H9 (cell line): ENCODE measurements around the gene ALDH9A1. TPM values are rescaled to one million over a fixed set of nuclear protein-coding genes. Genes with fewer than 3 reads are reported as not detected.

Experiments
- DNase-seq: peaks from one replicate; pipeline ENCODE4 v3.0.0-alpha.2; 2017
- H2AFZ ChIP-seq: one replicate; pipeline ENCODE4 v1.6.1; 2013; ENCODE audit warnings: mild to moderate bottlenecking, low read length, control low read depth, moderate library complexity
- H2AK5ac ChIP-seq: 2 replicates; pipeline ENCODE4 v1.6.1; 2013; ENCODE audit warnings: low read length, control low read depth, mixed read lengths; ENCODE audit not compliant: insufficient read length
- H2BK120ac ChIP-seq: one replicate; pipeline ENCODE4 v1.6.1; 2013; ENCODE audit warnings: low read depth, mild to moderate bottlenecking, low read length, control low read depth, inconsistent platforms; ENCODE audit not compliant: poor library complexity, severe bottlenecking
- H2BK12ac ChIP-seq: 2 replicates; pipeline ENCODE4 v1.6.1; 2013; ENCODE audit warnings: low read length, control low read depth, mixed read lengths, low read depth; ENCODE audit not compliant: insufficient read length
- H2BK15ac ChIP-seq: 2 replicates; pipeline ENCODE4 v1.6.1; 2013; ENCODE audit warnings: low read depth, low read length, control low read depth
- H2BK20ac ChIP-seq: one replicate; pipeline ENCODE4 v1.6.1; 2013; ENCODE audit warnings: low read depth, mild to moderate bottlenecking, low read length, control low read depth, inconsistent platforms; ENCODE audit not compliant: poor library complexity, severe bottlenecking
- H2BK5ac ChIP-seq: 2 replicates; pipeline ENCODE4 v1.6.1; 2013; ENCODE audit warnings: low read length, control low read depth, mixed read lengths; ENCODE audit not compliant: insufficient read length
- H3K14ac ChIP-seq: 2 replicates; pipeline ENCODE4 v1.6.1; 2013; ENCODE audit warnings: low read length, control low read depth; ENCODE audit not compliant: insufficient read depth
- H3K18ac ChIP-seq: 2 replicates; pipeline ENCODE4 v1.6.1; 2013; ENCODE audit warnings: low read depth, mild to moderate bottlenecking, mixed read lengths, low read length, control low read depth; ENCODE audit not compliant: insufficient read length
- H3K23ac ChIP-seq: 2 replicates; pipeline ENCODE4 v1.6.1; 2013; ENCODE audit warnings: low read length, control low read depth, mixed read lengths, low read depth; ENCODE audit not compliant: insufficient read length
- H3K23me2 ChIP-seq: 2 replicates; pipeline ENCODE4 v1.6.1; 2013; ENCODE audit warnings: low read depth, mild to moderate bottlenecking, mixed read lengths, low read length, control low read depth; ENCODE audit not compliant: insufficient read length, poor library complexity, severe bottlenecking
- H3K27ac ChIP-seq: 2 replicates; pipeline ENCODE4 v1.5.1; 2013; ENCODE audit warnings: low read length, control low read depth, mixed read lengths, low read depth; ENCODE audit not compliant: insufficient read length
- H3K27me3 ChIP-seq: 2 replicates; pipeline ENCODE4 v1.6.1; 2013; ENCODE audit warnings: low read length, control low read depth, inconsistent platforms; ENCODE audit not compliant: insufficient read depth
- H3K4ac ChIP-seq: 2 replicates; pipeline ENCODE4 v1.6.1; 2013; ENCODE audit warnings: low read depth, mild to moderate bottlenecking, control low read depth, inconsistent platforms, low read length, moderate library complexity
- H3K4me1 ChIP-seq: 2 replicates; pipeline ENCODE4 v1.6.1; 2013; ENCODE audit warnings: low read length, control low read depth, inconsistent platforms; ENCODE audit not compliant: insufficient read depth
- H3K4me2 ChIP-seq: 2 replicates; pipeline ENCODE4 v1.6.1; 2013; ENCODE audit warnings: low read length, control low read depth, mixed read lengths; ENCODE audit not compliant: insufficient read length, insufficient read depth
- H3K56ac ChIP-seq: 2 replicates; pipeline ENCODE4 v1.6.1; 2013; ENCODE audit warnings: low read depth, mild to moderate bottlenecking, mixed read lengths, low read length, control low read depth; ENCODE audit not compliant: insufficient read length
- H3K79me1 ChIP-seq: 2 replicates; pipeline ENCODE4 v1.6.1; 2013; ENCODE audit warnings: low read depth, mild to moderate bottlenecking, moderate library complexity, low read length, control low read depth, inconsistent platforms; ENCODE audit not compliant: insufficient read depth, poor library complexity, severe bottlenecking
- H3K79me2 ChIP-seq: 2 replicates; pipeline ENCODE4 v1.6.1; 2013; ENCODE audit warnings: low read length, control low read depth, inconsistent platforms; ENCODE audit not compliant: insufficient read depth
- H3K9ac ChIP-seq: 2 replicates; pipeline ENCODE4 v1.6.1; 2013; ENCODE audit warnings: low read length, control low read depth, mixed read lengths; ENCODE audit not compliant: insufficient read length; ENCODE audit errors: extremely low read depth
- H3K9me3 ChIP-seq: one replicate; pipeline ENCODE4 v1.6.1; 2013; ENCODE audit warnings: low read depth, low read length, inconsistent platforms; ENCODE audit not compliant: control insufficient read depth
- H3T11ph ChIP-seq: one replicate; pipeline ENCODE4 v1.6.1; 2013; ENCODE audit warnings: mild to moderate bottlenecking, low read length, control low read depth, inconsistent platforms
- H4K20me1 ChIP-seq: one replicate; pipeline ENCODE4 v1.6.1; 2013; ENCODE audit not compliant: control insufficient read depth, insufficient read length, insufficient read depth
- H4K5ac ChIP-seq: 2 replicates; pipeline ENCODE4 v1.6.1; 2013; ENCODE audit warnings: low read depth, mild to moderate bottlenecking, mixed read lengths, low read length, control low read depth; ENCODE audit not compliant: insufficient read length
- H4K8ac ChIP-seq: replicated peaks from 2 replicates; pipeline ENCODE4 v1.6.1; 2013; ENCODE audit warnings: low read length, control low read depth, mixed read lengths, low read depth; ENCODE audit not compliant: insufficient read length
- H4K91ac ChIP-seq: 2 replicates; pipeline ENCODE4 v1.6.1; 2013; ENCODE audit warnings: low read depth, mild to moderate bottlenecking, moderate library complexity, mixed read lengths, low read length, control low read depth; ENCODE audit not compliant: insufficient read length
- H3K27ac Mint-ChIP-seq, 3 experiments: 2 replicates in 2 of 3; 3 replicates in 1 of 3; pipeline ENCODE4 v1.8.0; 2020 to 2021; ENCODE audit warnings: mixed read lengths in 3 of 3, mild to moderate bottlenecking in 1 of 3, moderate library complexity in 1 of 3
- H3K27me3 Mint-ChIP-seq: 2 replicates; pipeline ENCODE4 v1.8.0; 2021; ENCODE audit warnings: low read depth, mild to moderate bottlenecking, moderate library complexity, mixed read lengths
- H3K36me3 Mint-ChIP-seq, 3 experiments: 2 replicates in 2 of 3; 3 replicates in 1 of 3; pipeline ENCODE4 v1.8.0; 2020 to 2021; ENCODE audit warnings: low read depth in 3 of 3, mixed read lengths in 3 of 3; ENCODE audit not compliant: insufficient read depth in 1 of 3
- H3K4me1 Mint-ChIP-seq, 2 experiments: 2 replicates each; pipeline ENCODE4 v1.8.0; 2020; ENCODE audit warnings: mixed read lengths in 2 of 2
- H3K4me3 Mint-ChIP-seq, 2 experiments: 2 replicates in 1 of 2; 3 replicates in 1 of 2; pipeline ENCODE4 v1.8.0; 2020 to 2021; ENCODE audit warnings: mild to moderate bottlenecking in 2 of 2, mixed read lengths in 2 of 2, moderate library complexity in 1 of 2
- H3K9me3 Mint-ChIP-seq, 2 experiments: 2 replicates in 1 of 2; 3 replicates in 1 of 2; pipeline ENCODE4 v1.8.0; 2020; ENCODE audit warnings: mild to moderate bottlenecking in 2 of 2, mixed read lengths in 2 of 2, moderate library complexity in 1 of 2
- CTCF ChIP-seq: fragments of 200-600 bp; sonication (generic); conservative IDR thresholded peaks from 3 replicates; pipeline ENCODE4 v1.8.0; 2021; ENCODE audit warnings: antibody characterized with exemption, mild to moderate bottlenecking
- WGBS: extraction: QIAGEN DNeasy Blood & Tissue Kit; methylation state at CpG from one replicate; pipeline ENCODE4 v1.1.7; 2013; ENCODE audit warnings: missing lambda C conversion rate, low lambda C conversion rate, mixed read lengths; ENCODE audit not compliant: insufficient read length; ENCODE audit errors: extremely low coverage; 5-methylcytosine and 5-hydroxymethylcytosine counted together
- total RNA-seq: library from RNA; stranded (reverse); gene quantifications from 2 replicates; pipeline ENCODE4 v1.2.1, GENCODE V29; 2021

ALDH9A1 gene
- total RNA-seq, 1 experiment from 2014 or later, result 55.0 TPM

- no peaks in the 10 kb centered on the region for H3K27me3 Mint-ChIP-seq
- no peak overlapping the region for H3K4ac ChIP-seq
- no peak overlapping the region for H3K27ac Mint-ChIP-seq
- no peaks in the 10 kb centered on the region; a peak in 1 of 5 replicates for H3K9me3 Mint-ChIP-seq
- H3K9me3 ChIP-seq, result no peaks in the 10 kb centered on the region
- no peaks in the 10 kb centered on the region for H4K20me1 ChIP-seq
- no peak overlapping the region for H3K9ac ChIP-seq
- peaks cover 0 to 2% (median 2%) of the 10 kb centered on the region in 3 experiments; a peak in 4 of 7 replicates for H3K36me3 Mint-ChIP-seq
- no peak overlapping the region for H3K4me3 Mint-ChIP-seq
- no peak overlapping the region for H3T11ph ChIP-seq
- no peak overlapping the region for H3K27ac ChIP-seq
- H3K56ac ChIP-seq, result no peak overlapping the region
- no peak overlapping the region for H2BK15ac ChIP-seq
- H3K4me1 ChIP-seq, result no peaks in the 10 kb centered on the region; the same call in 1 of the 2 replicates
- no peak overlapping the region for H3K4me2 ChIP-seq
- no peak overlapping the region for H2BK120ac ChIP-seq
- no peaks in the 10 kb centered on the region for H3K79me1 ChIP-seq
- H4K91ac ChIP-seq, result no peak overlapping the region
- no peak overlapping the region for H4K5ac ChIP-seq
- H2BK12ac ChIP-seq, result no peak overlapping the region
- no peak overlapping the region for H4K8ac ChIP-seq
- H3K23ac ChIP-seq, result no peak overlapping the region
- WGBS, result no CpG with 5 or more reads among the region's 2 CpGs
- H3K79me2 ChIP-seq, result no peaks in the 10 kb centered on the region
- H2BK20ac ChIP-seq, result no peak overlapping the region
- H2BK5ac ChIP-seq, result no peak overlapping the region
- no peaks in the 10 kb centered on the region for H3K27me3 ChIP-seq
- no peak for DNase-seq
- no peak overlapping the region for H2AK5ac ChIP-seq
- H3K18ac ChIP-seq, result no peak overlapping the region
- H2AFZ ChIP-seq, result no peak overlapping the region
- peaks cover 0 to 4% of the 10 kb centered on the region in 2 experiments; a peak in 1 of 4 replicates for H3K4me1 Mint-ChIP-seq
- no peaks in the 10 kb centered on the region for H3K23me2 ChIP-seq
- no peak for TF ChIP-seq CTCF
- no peak overlapping the region for H3K14ac ChIP-seq
Measured at GRCh38 chr1:165644064-165644735, 54.2 kb downstream of the ALDH9A1 start.
